Measurements from ENCODE around the gene EMC10.
"Not testable (repeated sequence)": the region's sequence is repeated elsewhere in the genome, so short reads cannot be mapped to it uniquely, and the experiment has no call there.

The EMC10 gene

GRCh38 chr19:50451223-50451534, 25.1 kb upstream of the EMC10 start:
- no peak for DNase-seq (ENCODE audit: low read depth)

- DNase-seq (ENCODE audit: low read depth): no peak
Measured at GRCh38 chr19:50453243-50453642, 23.1 kb upstream of the EMC10 start.

- no peak for DNase-seq (ENCODE audit: low read depth)
Measured at GRCh38 chr19:50455992-50456391, 20.3 kb upstream of the EMC10 start.

GRCh38 chr19:50457300-50457699, 19.0 kb upstream of the EMC10 start:
- no peak for DNase-seq (ENCODE audit: low read depth)

GRCh38 chr19:50458396-50459066, 17.8 kb upstream of the EMC10 start:
- DNase-seq (ENCODE audit: low read depth): no peak

GRCh38 chr19:50459067-50459456, 17.2 kb upstream of the EMC10 start:
- DNase-seq (ENCODE audit: low read depth): no peak

GRCh38 chr19:50459638-50460037, 16.7 kb upstream of the EMC10 start:
- no peak for DNase-seq (ENCODE audit: low read depth)

GRCh38 chr19:50460161-50460765, 16.0 kb upstream of the EMC10 start:
- DNase-seq (ENCODE audit: low read depth): no peak

GRCh38 chr19:50461066-50461875, 15.0 kb upstream of the EMC10 start:
- DNase-seq (ENCODE audit: low read depth): peak; percentile 35

- no peak for DNase-seq (ENCODE audit: low read depth)
Measured at GRCh38 chr19:50462970-50463369, 13.3 kb upstream of the EMC10 start.

- DNase-seq (ENCODE audit: low read depth): no peak
Measured at GRCh38 chr19:50464348-50464747, 12.0 kb upstream of the EMC10 start.

- DNase-seq (ENCODE audit: low read depth): no peak
Measured at GRCh38 chr19:50465000-50465399, 11.3 kb upstream of the EMC10 start.

- no peak for DNase-seq (ENCODE audit: low read depth)
Measured at GRCh38 chr19:50465986-50466705, 10.2 kb upstream of the EMC10 start.

- no peak for DNase-seq (ENCODE audit: low read depth)
Measured at GRCh38 chr19:50466706-50467039, 9.6 kb upstream of the EMC10 start.

- no peak for DNase-seq (ENCODE audit: low read depth)
Measured at GRCh38 chr19:50467566-50467965, 8.7 kb upstream of the EMC10 start.

GRCh38 chr19:50468818-50469217, 7.5 kb upstream of the EMC10 start:
- no peak for DNase-seq (ENCODE audit: low read depth)

- not testable (repeated sequence) for DNase-seq (ENCODE audit: low read depth)
Measured at GRCh38 chr19:50473336-50473735, 3.0 kb upstream of the EMC10 start.

- DNase-seq (ENCODE audit: low read depth): no peak
Measured at GRCh38 chr19:50475101-50475568, 1.2 kb upstream of the EMC10 start.

GRCh38 chr19:50475736-50476223, 527 bp upstream of the EMC10 start:
- no peak for DNase-seq (ENCODE audit: low read depth)

GRCh38 chr19:50476907-50477238, 566 bp downstream of the EMC10 start:
- DNase-seq (ENCODE audit: low read depth): no peak

- DNase-seq (ENCODE audit: low read depth): no peak
Measured at GRCh38 chr19:50477751-50478515, 1.6 kb downstream of the EMC10 start.

Measured in stromal cell of bone marrow (primary cell).